HG03039 (cell line): Measurements from ENCODE around the gene TCIRG1.

Source experiments
- ATAC-seq: cut with Tn5 transposase; IDR thresholded peaks from one replicate; pipeline ENCODE4 v1.9.1; 2021; ENCODE audit warnings: mild to moderate bottlenecking, moderate library complexity; ENCODE audit not compliant: unreplicated experiment

TCIRG1 gene

GRCh38 chr11:68016904-68017817 lies 21.7 kb upstream of the TCIRG1 start:
- no peak for ATAC-seq

GRCh38 chr11:68017980-68018729 lies 20.7 kb upstream of the TCIRG1 start:
- no peak for ATAC-seq

GRCh38 chr11:68018730-68019190 lies 20.1 kb upstream of the TCIRG1 start:
- no peak for ATAC-seq

- no peak for ATAC-seq
These were observed 19.3 kb upstream of the TCIRG1 start for GRCh38 chr11:68019486-68019885.

GRCh38 chr11:68020575-68020974 lies 18.2 kb upstream of the TCIRG1 start:
- ATAC-seq, result no peak

GRCh38 chr11:68021167-68021787 lies 17.5 kb upstream of the TCIRG1 start:
- no peak for ATAC-seq

- ATAC-seq, result no peak
These were observed 16.3 kb upstream of the TCIRG1 start for GRCh38 chr11:68022531-68022930.

GRCh38 chr11:68024508-68024907 lies 14.3 kb upstream of the TCIRG1 start:
- no peak for ATAC-seq

- ATAC-seq, result no peak
These were observed 13.8 kb upstream of the TCIRG1 start for GRCh38 chr11:68025047-68025446.

- no peak for ATAC-seq
These were observed 12.3 kb upstream of the TCIRG1 start for GRCh38 chr11:68026391-68027105.

- ATAC-seq, result no peak
These were observed 11.2 kb upstream of the TCIRG1 start for GRCh38 chr11:68027667-68028066.

GRCh38 chr11:68028802-68029545 lies 9.9 kb upstream of the TCIRG1 start:
- no peak for ATAC-seq

GRCh38 chr11:68030318-68031143 lies 8.3 kb upstream of the TCIRG1 start, which contains the start of gene NDUFS8:
TSS of gene NDUFS8 (plus strand) at chr11:68030681. CDS start at chr11:68032152, 1,471 bp downstream.
- ATAC-seq, result peak; percentile 85

GRCh38 chr11:68031144-68031464 lies 7.7 kb upstream of the TCIRG1 start:
- no peak for ATAC-seq

GRCh38 chr11:68032003-68032402 lies 6.8 kb upstream of the TCIRG1 start:
- ATAC-seq, result no peak

- no peak for ATAC-seq
These were observed 5.7 kb upstream of the TCIRG1 start for GRCh38 chr11:68032997-68033707.

GRCh38 chr11:68033708-68034045 lies 5.1 kb upstream of the TCIRG1 start:
- no peak for ATAC-seq

- no peak for ATAC-seq
These were observed 3.5 kb upstream of the TCIRG1 start for GRCh38 chr11:68035266-68035876.
